IMR-90 (cell line): ENCODE measurements around the gene CAMTA1. TPM values are rescaled to one million over a fixed set of nuclear protein-coding genes. Genes with fewer than 3 reads are reported as not detected.

Source experiments
- ATAC-seq: fragments of 200-7000 bp; cut with Tn5 transposase; 2 replicates; pipeline ENCODE4 v1.9.1; 2020; ENCODE audit warnings: low read depth, mild to moderate bottlenecking, moderate library complexity
- BruUV-seq: library from RNA; stranded (reverse); fragments of 400-500 nt; replicated peaks from 2 replicates; lab custom pipeline; 2021; lab: Mats Ljungman, UMichigan
- CTCF ChIA-PET: fragments of 300-600 bp; formaldehyde crosslinking; extraction: SDS; loops from one replicate; lab custom pipeline; 2021; ENCODE audit warnings: antibody characterized with exemption; lab: Yijun Ruan, JAX
- POLR2A ChIA-PET: fragments of 300-600 bp; sonication (Branson Sonifier 250); formaldehyde crosslinking; loops from one replicate; lab custom pipeline; 2022; ENCODE audit warnings: antibody characterized with exemption; ENCODE audit not compliant: unreplicated experiment; lab: Charles Lee
- DNase-seq: peaks from one replicate; pipeline ENCODE4 v3.0.0; 2013
- H2AFZ ChIP-seq: replicated peaks from 2 replicates; pipeline ENCODE3; 2013; ENCODE audit warnings: low read length, mild to moderate bottlenecking; ENCODE audit not compliant: poor library complexity
- H2AK5ac ChIP-seq: 2 replicates; pipeline ENCODE4 v1.6.1; 2013; ENCODE audit warnings: low read depth, low read length, inconsistent platforms
- H2AK9ac ChIP-seq: replicated peaks from 2 replicates; pipeline ENCODE3; 2013; ENCODE audit warnings: mild to moderate bottlenecking, low read depth, low read length, moderate library complexity; ENCODE audit not compliant: poor library complexity
- H2BK120ac ChIP-seq: 2 replicates; pipeline ENCODE4 v1.6.1; 2013; ENCODE audit warnings: low read depth, low read length, inconsistent platforms
- H2BK15ac ChIP-seq: 3 replicates; pipeline ENCODE4 v1.6.1; 2013; ENCODE audit warnings: low read depth, low read length, inconsistent platforms
- H2BK20ac ChIP-seq: 2 replicates; pipeline ENCODE4 v1.6.1; 2013; ENCODE audit warnings: low read depth, mild to moderate bottlenecking, inconsistent platforms, low read length, moderate library complexity
- H2BK5ac ChIP-seq: 2 replicates; pipeline ENCODE4 v1.6.1; 2013; ENCODE audit warnings: mild to moderate bottlenecking, low read depth, low read length, inconsistent platforms; ENCODE audit not compliant: poor library complexity, severe bottlenecking
- H3K14ac ChIP-seq: replicated peaks from 2 replicates; pipeline ENCODE4 v1.6.1; 2013; ENCODE audit warnings: low read depth, low read length, inconsistent platforms
- H3K18ac ChIP-seq: 2 replicates; pipeline ENCODE4 v1.6.1; 2013; ENCODE audit warnings: low read depth, low read length, control low read depth
- H3K23ac ChIP-seq: 2 replicates; pipeline ENCODE4 v1.6.1; 2013; ENCODE audit warnings: low read depth, low read length, inconsistent platforms
- H3K27ac ChIP-seq: 2 replicates; pipeline ENCODE4 v1.5.1; 2013; ENCODE audit warnings: mild to moderate bottlenecking, control low read depth, low read length; ENCODE audit not compliant: insufficient read depth
- H3K27me3 ChIP-seq: 2 replicates; pipeline ENCODE4 v1.6.1; 2013; ENCODE audit warnings: low read length; ENCODE audit not compliant: control insufficient read depth, insufficient read depth
- H3K36me3 ChIP-seq: 2 replicates; pipeline ENCODE4 v1.6.1; 2013; ENCODE audit warnings: low read length, mixed read lengths; ENCODE audit not compliant: control insufficient read depth, insufficient read depth
- H3K4ac ChIP-seq: 2 replicates; pipeline ENCODE4 v1.6.1; 2013; ENCODE audit warnings: low read depth, low read length, inconsistent platforms
- H3K4me1 ChIP-seq: 2 replicates; pipeline ENCODE4 v1.6.1; 2013; ENCODE audit warnings: low read length, mixed read lengths; ENCODE audit not compliant: control insufficient read depth, insufficient read depth
- H3K4me2 ChIP-seq: 2 replicates; pipeline ENCODE4 v1.6.1; 2013; ENCODE audit warnings: low read depth, mild to moderate bottlenecking, control low read depth, low read length, moderate library complexity
- H3K4me3 ChIP-seq: 2 replicates; pipeline ENCODE4 v1.5.1; 2013; ENCODE audit warnings: low read depth, mild to moderate bottlenecking, control low read depth, low read length, moderate library complexity; ENCODE audit not compliant: insufficient read depth
- H3K56ac ChIP-seq: 2 replicates; pipeline ENCODE4 v1.6.1; 2013; ENCODE audit warnings: low read length, inconsistent platforms; ENCODE audit not compliant: insufficient read depth; ENCODE audit errors: extremely low read depth
- H3K79me1 ChIP-seq, 2 experiments: 2 replicates each; pipeline ENCODE4 v1.6.1; 2013; ENCODE audit warnings: low read length in 2 of 2, inconsistent platforms in 1 of 2, low read depth in 1 of 2
- H3K9ac ChIP-seq: 2 replicates; pipeline ENCODE4 v1.6.1; 2013; ENCODE audit warnings: low read depth, low read length, control low read depth
- H3K9me1 ChIP-seq: 2 replicates; pipeline ENCODE4 v1.6.1; 2013; ENCODE audit warnings: low read length, inconsistent platforms; ENCODE audit not compliant: insufficient read depth
- H3K9me3 ChIP-seq: 2 replicates; pipeline ENCODE4 v1.6.1; 2013; ENCODE audit warnings: low read length; ENCODE audit not compliant: control insufficient read depth, insufficient read depth
- H4K20me1 ChIP-seq: 2 replicates; pipeline ENCODE4 v1.6.1; 2013; ENCODE audit warnings: low read length, inconsistent platforms; ENCODE audit not compliant: insufficient read depth
- H4K5ac ChIP-seq: 2 replicates; pipeline ENCODE4 v1.6.1; 2013; ENCODE audit warnings: mild to moderate bottlenecking, low read depth, low read length, control low read depth
- H4K8ac ChIP-seq, 2 experiments: 2 replicates each; pipeline ENCODE4 v1.6.1; 2013; ENCODE audit warnings: low read depth in 2 of 2, low read length in 2 of 2, control low read depth in 1 of 2, inconsistent platforms in 1 of 2
- H4K91ac ChIP-seq: 2 replicates; pipeline ENCODE4 v1.6.1; 2013; ENCODE audit warnings: low read depth, low read length, inconsistent platforms; ENCODE audit not compliant: insufficient read depth
- BHLHE40 ChIP-seq: fragments of 150-350 bp; IDR thresholded peaks from 2 replicates; pipeline ENCODE4 v1.6.1; 2016; ENCODE audit warnings: mild to moderate bottlenecking, low read depth, low read length
- CEBPB ChIP-seq: IDR thresholded peaks from 2 replicates; pipeline ENCODE4 v1.6.1; 2012; ENCODE audit warnings: low read depth, low read length, improper control_type of control experiment
- CHD1 ChIP-seq: IDR thresholded peaks from 2 replicates; pipeline ENCODE4 v1.6.1; 2012; ENCODE audit warnings: low read depth, low read length, improper control_type of control experiment
- CTCF ChIP-seq: conservative IDR thresholded peaks from 2 replicates; pipeline ENCODE4 v1.5.1; 2012; ENCODE audit warnings: mild to moderate bottlenecking, low read depth, low read length, improper control_type of control experiment
- ELK1 ChIP-seq: fragments of 150-350 bp; IDR thresholded peaks from 2 replicates; pipeline ENCODE4 v1.6.1; 2016; ENCODE audit warnings: low read depth, mild to moderate bottlenecking, low read length, moderate library complexity, borderline replicate concordance
- FOS ChIP-seq: fragments of 150-350 bp; IDR thresholded peaks from 2 replicates; pipeline ENCODE4 v1.6.1; 2016; ENCODE audit warnings: low read depth, low read length
- MAFK ChIP-seq: IDR thresholded peaks from 2 replicates; pipeline ENCODE4 v1.6.1; 2012; ENCODE audit warnings: low read depth, low read length, improper control_type of control experiment
- MAZ ChIP-seq: IDR thresholded peaks from 2 replicates; pipeline ENCODE4 v1.6.1; 2012; ENCODE audit warnings: low read depth, mild to moderate bottlenecking, low read length, improper control_type of control experiment, moderate library complexity, borderline replicate concordance
- MXI1 ChIP-seq: IDR thresholded peaks from 2 replicates; pipeline ENCODE4 v1.6.1; 2012; ENCODE audit warnings: low read depth, mild to moderate bottlenecking, low read length, moderate library complexity, borderline replicate concordance
- NFE2L2 ChIP-seq: fragments of 150-350 bp; IDR thresholded peaks from 2 replicates; pipeline ENCODE4 v1.6.1; 2016; ENCODE audit warnings: low read depth, mild to moderate bottlenecking, low read length
- POLR2A ChIP-seq: IDR thresholded peaks from 2 replicates; pipeline ENCODE4 v1.6.1; 2012; ENCODE audit warnings: mild to moderate bottlenecking, low read depth, low read length
- RAD21 ChIP-seq: IDR thresholded peaks from 2 replicates; pipeline ENCODE4 v1.6.1; 2012; ENCODE audit warnings: low read length, improper control_type of control experiment
- RCOR1 ChIP-seq: IDR thresholded peaks from 2 replicates; pipeline ENCODE4 v1.6.1; 2012; ENCODE audit warnings: mild to moderate bottlenecking, low read length, improper control_type of control experiment; ENCODE audit not compliant: insufficient replicate concordance
- RFX5 ChIP-seq: IDR thresholded peaks from 2 replicates; pipeline ENCODE4 v1.8.0; 2012; ENCODE audit warnings: low read depth, mild to moderate bottlenecking, low read length, moderate library complexity
- SMC3 ChIP-seq: fragments of 150-350 bp; IDR thresholded peaks from 2 replicates; pipeline ENCODE4 v1.6.1; 2016; ENCODE audit warnings: low read depth, mild to moderate bottlenecking, antibody characterized with exemption, low read length, moderate library complexity
- USF2 ChIP-seq: fragments of 150-350 bp; IDR thresholded peaks from 2 replicates; pipeline ENCODE4 v1.6.1; 2017; ENCODE audit warnings: mild to moderate bottlenecking, antibody characterized with exemption, low read length, low read depth
- WGBS, 2 experiments: methylation state at CpG; one replicate each; pipeline versions ENCODE4 v1.1.5 to v1.1.7; 2013; ENCODE audit warnings: missing lambda C conversion rate in 2 of 2; ENCODE audit not compliant: insufficient read length in 1 of 2; ENCODE audit errors: extremely low coverage in 2 of 2; 5-methylcytosine and 5-hydroxymethylcytosine counted together
- dilution Hi-C: fragments of 300-500 bp; cut with HindIII; formaldehyde crosslinking; loops from one replicate; pipeline ENCODE4 v1.14.3; 2018; ENCODE audit warnings: low sequenced_read_pairs; ENCODE audit not compliant: unreplicated experiment
- in situ Hi-C: fragments of 300-500 bp; cut with MboI; formaldehyde crosslinking; loops from 3 replicates; pipeline ENCODE4 v1.14.3; 2019; ENCODE audit warnings: low sequenced_read_pairs, inconsistent platforms, mixed read lengths
- intact Hi-C: fragments of 100-400 bp; cut with micrococcal nuclease; formaldehyde crosslinking; loops from 2 replicates; pipeline ENCODE4 v1.10.0; 2022
- polyA plus RNA-seq, 3 experiments: library from polyadenylated mRNA; depleted of rRNA; stranded (reverse); fragments of >200 nt; gene quantifications; 2 replicates each; pipeline ENCODE4 v1.2.3, GENCODE V29; 2012; ENCODE audit warnings: low replicate concordance in 1 of 3
- total RNA-seq: library from RNA; depleted of rRNA; stranded (reverse); fragments of >200 nt; gene quantifications from 2 replicates; pipeline ENCODE4 v1.2.3, GENCODE V29; 2012

Gene CAMTA1
- total and polyA plus RNA-seq, 2 of the 4 experiments (the other 2 are of a cell fraction) = 35.5 to 74.3 TPM

- no peak overlapping the region for H4K5ac ChIP-seq
- no TSS peak for BruUV-seq
- in situ Hi-C loops (no loop called here), intact Hi-C loops (loop anchor here (5.0 kb wide), 1 partner anchor 120 kb away; no protein-coding TSS in a partner anchor), dilution Hi-C loops (no loop called here)
- no peak overlapping the region for H2BK15ac ChIP-seq
- TF ChIP-seq RAD21 (no peak), RCOR1 (no peak), CHD1 (no peak), RFX5 (no peak), CEBPB (no peak), MAFK (no peak), MXI1 (no peak), CTCF (no peak), MAZ (no peak), NFE2L2 (no peak), USF2 (no peak), BHLHE40 (no peak), FOS (no peak), POLR2A (no peak), SMC3 (no peak), ELK1 (no peak)
- H3K4me3 ChIP-seq = no peak overlapping the region
- no peak overlapping the region for H2AK9ac ChIP-seq
- DNase-seq (no peak), ATAC-seq (no peak)
- no peak overlapping the region for H2BK20ac ChIP-seq
- no peak overlapping the region for H3K4ac ChIP-seq
- no peak overlapping the region for H3K56ac ChIP-seq
- WGBS, 2 experiments = 98% methylated on average over 8 of the region's 16 CpGs; no CpG with 5 or more reads in 1 of the 2 experiments
- no peak overlapping the region for H3K9ac ChIP-seq
- H4K8ac ChIP-seq = no peak overlapping the region
- H3K4me2 ChIP-seq = no peak overlapping the region
- no peak overlapping the region for H3K14ac ChIP-seq
- H3K4me1 ChIP-seq = peaks cover 7% of the 10 kb centered on the region; the same call in 1 of the 2 replicates
- H3K79me1 ChIP-seq = peaks cover 15 to 19% of the 10 kb centered on the region in 2 experiments; a peak in 3 of 4 replicates
- ChIA-PET CTCF (no interaction called here), POLR2A (no interaction called here)
- H3K27me3 ChIP-seq = no peaks in the 10 kb centered on the region
- H3K23ac ChIP-seq = no peak overlapping the region
- H3K27ac ChIP-seq = no peak overlapping the region
- H3K18ac ChIP-seq = no peak overlapping the region
- no peaks in the 10 kb centered on the region for H3K9me3 ChIP-seq
- no peaks in the 10 kb centered on the region for H4K20me1 ChIP-seq
- H3K36me3 ChIP-seq = peaks cover 25% of the 10 kb centered on the region
- no peaks in the 10 kb centered on the region for H3K9me1 ChIP-seq
- H2AK5ac ChIP-seq = no peak overlapping the region
- no peak overlapping the region for H2AFZ ChIP-seq
- no peak overlapping the region for H2BK5ac ChIP-seq
- no peak overlapping the region for H4K91ac ChIP-seq
- H2BK120ac ChIP-seq = no peak overlapping the region
Observed at GRCh38 chr1:7781923-7782495, 996.8 kb downstream of the CAMTA1 start.
